SU-DHL-6 (cell line): ENCODE data around the gene SUCO.

Source experiments
- CTCF ChIP-seq: fragments of 200-600 bp; sonication (generic); IDR thresholded peaks from one replicate; pipeline ENCODE4 v1.5.1; 2017; ENCODE audit warnings: antibody characterized with exemption, mild to moderate bottlenecking, low read length, moderate library complexity; ENCODE audit not compliant: insufficient read depth, poor library complexity, severe bottlenecking
- EZH2phosphoT487 ChIP-seq: fragments of 200-600 bp; sonication (generic), shearing (Covaris generic); conservative IDR thresholded peaks from 2 replicates; pipeline ENCODE4 v1.6.1; 2018; ENCODE audit warnings: mild to moderate bottlenecking, antibody characterized with exemption, low read length, moderate library complexity, mixed read lengths

- TF ChIP-seq CTCF (no peak), EZH2phosphoT487 (no peak)
Measured at GRCh38 chr1:172581273-172581672, 48.3 kb downstream of the SUCO start.
